PC-9 (cell line): ENCODE results near the gene MAPK12. TPM values are rescaled to one million over a fixed set of nuclear protein-coding genes. Genes with fewer than 3 reads are reported as not detected.

ENCODE experiments used
- BruUV-seq: library from RNA; stranded (reverse); fragments of 400-500 nt; replicated peaks from 2 replicates; lab custom pipeline; 2021; lab: Mats Ljungman, UMichigan
- CTCF ChIA-PET: fragments of 300-600 bp; sonication (Branson Sonifier 250); formaldehyde crosslinking; loops from one replicate; lab custom pipeline; 2022; ENCODE audit warnings: antibody characterized with exemption; lab: Charles Lee
- POLR2A ChIA-PET: fragments of 300-600 bp; sonication (Branson Sonifier 250); formaldehyde crosslinking; loops from one replicate; lab custom pipeline; 2022; ENCODE audit warnings: antibody characterized with exemption; ENCODE audit not compliant: unreplicated experiment; lab: Charles Lee
- DNase-seq, 2 experiments: peaks; one replicate each; pipeline versions ENCODE4 v3.0.0 to v3.0.0-alpha.2; 2015 to 2022; ENCODE audit warnings: mixed read lengths in 1 of 2
- H2AFZ ChIP-seq: fragments of 200-600 bp; sonication (generic); 2 replicates; pipeline ENCODE4 v1.8.1; 2017; ENCODE audit warnings: antibody characterized with exemption
- H3F3A ChIP-seq: fragments of 200-600 bp; sonication (generic); 2 replicates; pipeline ENCODE4 v1.8.1; 2017; ENCODE audit warnings: antibody characterized with exemption, mild to moderate bottlenecking, low read depth; ENCODE audit not compliant: insufficient read depth
- H3K27ac ChIP-seq: fragments of 200-600 bp; sonication (generic); 2 replicates; pipeline ENCODE4 v1.6.1; 2016; ENCODE audit warnings: mixed run types
- H3K27me3 ChIP-seq: fragments of 200-600 bp; sonication (generic); 2 replicates; pipeline ENCODE4 v1.6.1; 2016; ENCODE audit warnings: low read depth, mixed run types; ENCODE audit not compliant: insufficient read depth
- H3K36me3 ChIP-seq: fragments of 200-600 bp; sonication (generic); 2 replicates; pipeline ENCODE4 v1.6.1; 2016; ENCODE audit warnings: low read depth, mixed run types
- H3K4me1 ChIP-seq: fragments of 200-600 bp; sonication (generic); replicated peaks from 2 replicates; pipeline ENCODE4 v1.6.1; 2016; ENCODE audit warnings: mixed run types; ENCODE audit not compliant: insufficient read depth
- H3K4me2 ChIP-seq: fragments of 200-600 bp; sonication (generic); 2 replicates; pipeline ENCODE4 v1.6.1; 2017; ENCODE audit warnings: mixed run types
- H3K4me3 ChIP-seq: fragments of 200-600 bp; sonication (generic); 2 replicates; pipeline ENCODE4 v1.6.1; 2016; ENCODE audit warnings: mixed run types
- H3K79me2 ChIP-seq: fragments of 200-600 bp; sonication (generic); 2 replicates; pipeline ENCODE4 v1.6.1; 2017; ENCODE audit warnings: low read depth, mixed run types
- H3K9me2 ChIP-seq: fragments of 200-600 bp; sonication (generic); 2 replicates; pipeline ENCODE4 v1.8.1; 2017; ENCODE audit warnings: mild to moderate bottlenecking; ENCODE audit not compliant: insufficient read depth
- H3K9me3 ChIP-seq: fragments of 200-600 bp; sonication (generic); 2 replicates; pipeline ENCODE4 v1.8.1; 2016; ENCODE audit warnings: low read depth; ENCODE audit not compliant: insufficient read depth
- H4K20me1 ChIP-seq: fragments of 200-600 bp; sonication (generic); 2 replicates; pipeline ENCODE4 v1.8.1; 2017; ENCODE audit not compliant: insufficient read depth
- EZH2 ChIP-seq: fragments of 200-600 bp; sonication (generic); IDR thresholded peaks from 2 replicates; pipeline ENCODE4 v1.8.0; 2017; ENCODE audit warnings: antibody characterized with exemption, low read depth
- intact Hi-C: fragments of 100-400 bp; cut with micrococcal nuclease; formaldehyde crosslinking; loops from one replicate; pipeline ENCODE4 v1.10.0; 2022; ENCODE audit not compliant: unreplicated experiment
- total RNA-seq: library from RNA; stranded (reverse); gene quantifications from 2 replicates; pipeline ENCODE4 v1.2.3, GENCODE V29; 2021
- TF ChIP-seq, protein P1 (sequence below): fragments of 200-600 bp; sonication (generic); conservative IDR thresholded peaks from 2 replicates; pipeline ENCODE4 v1.6.1; 2017; ENCODE audit warnings: mixed run types, antibody characterized with exemption, mild to moderate bottlenecking, moderate library complexity

MAPK12 gene
- total RNA-seq, 1 experiment from 2014 or later = 48.5 TPM

DNA sequence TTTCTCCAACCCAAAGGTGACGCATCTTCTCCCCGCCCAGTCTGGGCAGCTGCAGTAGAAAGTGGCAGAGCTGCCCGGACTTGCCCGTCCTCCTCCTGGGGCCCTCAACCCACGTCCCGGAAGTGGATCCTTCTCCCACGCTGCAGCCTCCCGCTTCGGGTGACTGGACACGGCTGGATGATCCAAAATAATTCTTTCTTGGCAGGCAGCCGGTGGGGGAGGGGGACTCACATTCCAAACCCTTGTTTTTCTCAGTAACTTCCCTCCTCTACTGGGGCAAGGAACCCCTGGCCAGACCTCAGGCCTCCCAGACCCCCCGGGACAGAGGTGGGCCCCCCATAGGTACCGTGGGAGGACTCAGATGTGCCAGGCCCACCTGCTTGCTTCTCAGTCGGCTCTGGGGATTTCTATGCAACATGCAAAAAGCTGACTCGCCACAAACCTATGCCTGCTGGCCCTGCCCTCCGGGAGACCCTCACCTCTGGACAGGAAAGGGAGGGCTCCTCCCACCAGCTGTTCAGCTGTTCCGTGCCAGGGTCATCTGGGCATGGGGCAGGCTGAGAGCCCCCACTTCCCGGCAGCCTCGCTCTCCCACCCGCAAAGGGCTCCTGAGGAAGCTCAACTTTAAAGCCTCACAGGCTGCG, 44.6 kb upstream of the MAPK12 start:
- H3K9me3 ChIP-seq = no peaks in the 10 kb centered on the region
- H3K4me1 ChIP-seq = peaks cover 52% of the 10 kb centered on the region
- peaks cover 60% of the 10 kb centered on the region for H3K79me2 ChIP-seq
- CTCF ChIA-PET = interaction anchor here (0.6 to 1.7 kb wide), 4 partner anchors 11 to 220 kb away, joined by 4 to 6 read pairs (median 6); partner anchors contain the start of gene SCO2
- H3K9me2 ChIP-seq = no peaks in the 10 kb centered on the region
- H3F3A ChIP-seq = peaks cover 50% of the 10 kb centered on the region
- TSS peak; percentile 68 for BruUV-seq
- no peak for TF ChIP-seq EZH2
- TF ChIP-seq, protein P1, sequence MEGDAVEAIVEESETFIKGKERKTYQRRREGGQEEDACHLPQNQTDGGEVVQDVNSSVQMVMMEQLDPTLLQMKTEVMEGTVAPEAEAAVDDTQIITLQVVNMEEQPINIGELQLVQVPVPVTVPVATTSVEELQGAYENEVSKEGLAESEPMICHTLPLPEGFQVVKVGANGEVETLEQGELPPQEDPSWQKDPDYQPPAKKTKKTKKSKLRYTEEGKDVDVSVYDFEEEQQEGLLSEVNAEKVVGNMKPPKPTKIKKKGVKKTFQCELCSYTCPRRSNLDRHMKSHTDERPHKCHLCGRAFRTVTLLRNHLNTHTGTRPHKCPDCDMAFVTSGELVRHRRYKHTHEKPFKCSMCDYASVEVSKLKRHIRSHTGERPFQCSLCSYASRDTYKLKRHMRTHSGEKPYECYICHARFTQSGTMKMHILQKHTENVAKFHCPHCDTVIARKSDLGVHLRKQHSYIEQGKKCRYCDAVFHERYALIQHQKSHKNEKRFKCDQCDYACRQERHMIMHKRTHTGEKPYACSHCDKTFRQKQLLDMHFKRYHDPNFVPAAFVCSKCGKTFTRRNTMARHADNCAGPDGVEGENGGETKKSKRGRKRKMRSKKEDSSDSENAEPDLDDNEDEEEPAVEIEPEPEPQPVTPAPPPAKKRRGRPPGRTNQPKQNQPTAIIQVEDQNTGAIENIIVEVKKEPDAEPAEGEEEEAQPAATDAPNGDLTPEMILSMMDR = no peak
- H3K27me3 ChIP-seq = no peaks in the 10 kb centered on the region
- H3K27ac ChIP-seq = peak overlapping the region; percentile 92
- H3K4me2 ChIP-seq = peak overlapping the region; percentile 98
- intact Hi-C loops = loop anchor here (5.0 kb wide), 1 partner anchor 34 kb away; the partner anchor contains the start of gene MAPK11
- DNase-seq = peak; percentile 93 to 97
- peaks cover 38% of the 10 kb centered on the region for H4K20me1 ChIP-seq
- POLR2A ChIA-PET = interaction anchor here (0.7 kb wide), 1 partner anchor 13 kb away, joined by 13 read pairs; no protein-coding TSS in a partner anchor
- H3K36me3 ChIP-seq = peaks cover 10% of the 10 kb centered on the region; the same call in 1 of the 2 replicates
- H3K4me3 ChIP-seq = peak overlapping the region; percentile 88
- no peak overlapping the region for H2AFZ ChIP-seq

DNA sequence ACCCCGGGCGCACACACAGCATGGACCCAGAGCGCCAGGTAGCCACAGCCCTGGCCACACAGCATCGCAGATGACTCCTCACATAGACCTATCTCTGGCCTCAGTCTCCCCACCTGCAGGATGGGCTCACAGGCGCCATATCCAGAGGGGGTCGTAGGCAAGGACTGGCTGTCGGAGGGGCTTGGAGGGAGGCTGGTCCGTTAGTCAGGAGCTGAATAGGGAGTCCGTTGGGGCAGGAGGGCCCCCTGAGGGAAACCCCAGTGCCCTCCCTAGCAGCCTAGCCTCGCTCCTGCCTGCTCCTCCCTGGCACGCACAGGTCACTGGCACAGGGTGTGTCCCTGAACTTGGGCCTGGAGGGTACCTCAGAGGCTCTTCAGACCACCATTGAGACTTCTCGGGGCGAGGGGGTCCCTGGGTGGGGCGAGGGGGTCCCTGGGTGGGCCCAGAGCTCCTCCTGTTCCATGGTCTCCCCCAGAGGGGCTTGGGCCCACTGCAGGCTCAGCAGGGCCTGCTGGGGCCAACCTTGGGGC, 44.0 kb upstream of the MAPK12 start:
- Histone ChIP-seq H3K9me3 (no peaks in the 10 kb centered on the region), H3K27me3 (no peaks in the 10 kb centered on the region), H3K79me2 (peaks cover 66% of the 10 kb centered on the region), H3K27ac (peak overlapping the region; percentile 92), H3K4me2 (peak overlapping the region; percentile 98), H3K4me3 (peak overlapping the region; percentile 88), H3K9me2 (no peaks in the 10 kb centered on the region), H4K20me1 (peaks cover 44% of the 10 kb centered on the region), H2AFZ (no peak overlapping the region), H3K4me1 (peaks cover 57% of the 10 kb centered on the region), H3F3A (peaks cover 49% of the 10 kb centered on the region), H3K36me3 (peaks cover 10% of the 10 kb centered on the region; the same call in 1 of the 2 replicates)
- POLR2A ChIA-PET = interaction anchor here (0.6 to 0.7 kb wide), 2 partner anchors 12 to 451 kb away, joined by 5 to 13 read pairs; no protein-coding TSS in a partner anchor
- TF ChIP-seq, protein P1 = no peak
- no peak for TF ChIP-seq EZH2
- CTCF ChIA-PET = interaction anchor here (0.9 to 1.7 kb wide), 3 partner anchors 11 to 220 kb away, joined by 5 to 6 read pairs (median 6); partner anchors contain the start of gene SCO2
- TSS peak; percentile 25 for BruUV-seq
- intact Hi-C loops = loop anchor here (5.0 kb wide), 1 partner anchor 33 kb away; the partner anchor contains the start of gene MAPK11
- DNase-seq = no peak

GRCh38 chr22:50304528-50305392, 43.3 kb upstream of the MAPK12 start:
- POLR2A ChIA-PET = interaction anchor here (0.6 to 1.8 kb wide), 3 partner anchors 11 to 450 kb away, joined by 3 to 12 read pairs (median 5); partner anchors contain the start of gene MAPK11
- TF ChIP-seq, protein P1 = no peak
- no peak for TF ChIP-seq EZH2

More at GRCh38 chr22:50304528-50305392, 43.3 kb upstream of the MAPK12 start:
- no TSS peak for BruUV-seq
- H3K79me2 ChIP-seq = peaks cover 71% of the 10 kb centered on the region
- peak; percentile 66 to 75 for DNase-seq
- intact Hi-C loops = loop anchor here (1.0 to 5.0 kb wide), 4 partner anchors 11 to 38 kb away; partner anchors contain the start of gene MAPK11
- H3F3A ChIP-seq = peaks cover 44% of the 10 kb centered on the region
- H3K4me2 ChIP-seq = peak overlapping the region; percentile 98
- CTCF ChIA-PET = interaction anchor here (0.9 to 1.7 kb wide), 3 partner anchors 10 to 221 kb away, joined by 3 to 6 read pairs (median 5); partner anchors contain the start of gene SCO2
- H3K27me3 ChIP-seq = no peaks in the 10 kb centered on the region
- H3K36me3 ChIP-seq = peaks cover 10% of the 10 kb centered on the region; the same call in 1 of the 2 replicates
- no peaks in the 10 kb centered on the region for H3K9me2 ChIP-seq
- no peak overlapping the region for H2AFZ ChIP-seq
- peaks cover 57% of the 10 kb centered on the region for H3K4me1 ChIP-seq
- peak overlapping the region; percentile 92 for H3K27ac ChIP-seq
- peak overlapping the region; percentile 88 for H3K4me3 ChIP-seq
- H4K20me1 ChIP-seq = peaks cover 48% of the 10 kb centered on the region
- no peaks in the 10 kb centered on the region for H3K9me3 ChIP-seq
